Raji (cell line): ENCODE measurements around the gene TUBB.

Experiments
- POLR2A ChIP-seq: IDR thresholded peaks from 2 replicates; pipeline ENCODE4 v1.6.1; 2011; ENCODE audit warnings: low read depth, low read length, control low read depth; ENCODE audit not compliant: insufficient read depth

The TUBB gene

DNA sequence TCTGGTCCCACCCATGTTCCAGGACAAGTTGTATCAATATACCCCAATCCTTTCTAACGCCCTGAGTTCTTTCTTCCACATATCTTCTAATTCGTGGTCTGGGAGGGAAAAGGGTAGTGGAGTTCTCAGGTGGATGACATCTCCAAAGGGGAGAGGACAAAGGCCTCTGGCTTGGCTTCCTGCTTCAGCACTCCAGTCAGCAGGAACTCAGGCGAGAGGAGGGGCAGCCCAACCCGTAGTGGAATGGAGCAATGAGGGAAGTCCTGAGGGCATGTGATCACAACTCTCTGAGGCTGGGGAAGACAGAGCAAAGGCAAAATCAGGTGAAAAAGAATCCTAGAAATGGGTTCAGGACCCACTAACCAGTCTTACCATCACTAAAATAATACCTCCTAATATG lies 19.8 kb upstream of the TUBB start:
- no peak for TF ChIP-seq POLR2A

DNA sequence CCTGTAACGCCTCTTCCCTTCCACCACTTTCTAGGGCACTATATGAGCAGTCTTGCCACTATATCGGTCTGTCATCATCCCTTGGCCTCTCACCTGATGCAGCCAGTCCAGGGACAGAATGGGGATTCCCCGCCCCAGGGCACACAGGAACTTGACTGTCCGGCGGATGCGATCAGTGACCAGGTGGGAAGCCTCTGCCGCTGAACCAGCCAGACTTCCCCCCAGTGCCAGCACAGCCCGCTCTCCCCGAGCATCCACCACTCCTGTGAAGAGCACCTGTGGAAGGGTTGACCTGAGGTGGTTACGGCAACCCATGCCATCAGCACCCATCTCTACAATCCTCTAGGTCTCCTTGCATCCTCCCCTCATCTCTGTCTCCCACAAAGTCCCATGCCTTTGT lies 17.1 kb upstream of the TUBB start:
- TF ChIP-seq POLR2A: no peak

DNA sequence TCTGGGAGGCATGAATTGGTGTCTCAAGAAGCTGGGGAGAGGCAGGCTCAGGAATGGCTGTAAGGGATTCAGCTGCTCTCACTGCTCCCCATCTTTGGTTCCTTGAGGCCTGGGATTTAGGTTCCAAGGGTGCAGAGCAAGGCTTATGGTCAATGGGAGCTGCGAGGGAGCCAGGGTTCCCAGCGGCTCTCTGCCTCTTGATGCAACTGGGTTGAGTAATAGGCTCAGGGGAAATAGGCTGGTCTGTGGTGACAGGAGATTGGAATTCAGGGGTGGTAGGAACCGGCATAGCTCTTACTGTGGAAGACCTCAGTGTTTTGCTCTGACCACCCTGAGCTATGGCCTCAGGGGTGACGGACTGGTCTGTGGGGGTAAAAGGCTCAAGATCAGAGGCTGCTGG lies 16.3 kb upstream of the TUBB start:
- TF ChIP-seq POLR2A: no peak

DNA sequence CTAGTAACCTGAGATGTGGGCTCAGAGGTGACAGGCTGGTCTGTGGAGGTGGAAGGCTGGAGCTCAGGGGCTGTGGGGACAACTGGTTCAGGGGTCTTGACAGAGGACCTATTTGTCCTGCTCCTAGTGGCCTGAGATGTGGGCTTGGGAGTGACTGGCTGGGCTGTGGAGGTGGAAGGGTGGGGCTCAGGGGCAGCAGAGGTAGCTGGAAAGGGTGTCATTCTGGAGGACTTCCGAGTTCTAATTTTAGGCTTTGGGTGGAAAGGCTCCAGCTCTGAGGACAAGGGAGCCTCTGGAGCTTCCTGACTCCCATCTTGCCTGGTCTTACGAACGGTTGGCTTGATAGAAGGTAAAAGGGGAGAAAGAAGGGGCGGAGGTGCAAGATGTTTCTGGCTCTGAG lies 14.5 kb upstream of the TUBB start:
- no peak for TF ChIP-seq POLR2A

DNA sequence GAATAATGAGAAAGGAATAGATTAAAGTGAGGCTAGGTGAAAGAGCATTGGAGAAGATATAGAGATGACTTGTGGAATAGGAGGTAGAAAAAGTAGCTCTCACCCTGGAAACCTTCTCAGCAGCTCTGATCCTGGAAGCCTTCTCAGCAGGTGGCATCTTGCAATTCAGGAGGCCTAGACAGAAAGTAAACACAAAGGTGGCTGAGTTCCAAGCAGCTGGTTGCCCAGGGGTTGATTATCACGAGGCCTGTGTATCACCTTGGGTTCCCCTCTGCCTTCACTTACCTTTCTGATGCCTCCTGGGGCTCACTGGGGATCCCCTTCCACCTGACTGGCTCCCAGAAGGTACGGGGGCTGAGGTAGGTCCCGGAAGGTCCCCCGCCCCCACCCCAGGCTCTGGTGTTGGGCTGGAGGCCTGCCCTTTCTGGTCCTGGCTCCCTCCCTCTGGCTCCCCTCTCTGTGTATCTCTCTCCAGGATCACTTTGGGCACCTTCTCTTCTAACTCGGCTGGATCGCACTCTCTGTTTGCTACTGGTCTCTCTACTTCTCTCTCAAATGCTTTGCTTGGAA lies 12.8 kb upstream of the TUBB start:
- TF ChIP-seq POLR2A: no peak

DNA sequence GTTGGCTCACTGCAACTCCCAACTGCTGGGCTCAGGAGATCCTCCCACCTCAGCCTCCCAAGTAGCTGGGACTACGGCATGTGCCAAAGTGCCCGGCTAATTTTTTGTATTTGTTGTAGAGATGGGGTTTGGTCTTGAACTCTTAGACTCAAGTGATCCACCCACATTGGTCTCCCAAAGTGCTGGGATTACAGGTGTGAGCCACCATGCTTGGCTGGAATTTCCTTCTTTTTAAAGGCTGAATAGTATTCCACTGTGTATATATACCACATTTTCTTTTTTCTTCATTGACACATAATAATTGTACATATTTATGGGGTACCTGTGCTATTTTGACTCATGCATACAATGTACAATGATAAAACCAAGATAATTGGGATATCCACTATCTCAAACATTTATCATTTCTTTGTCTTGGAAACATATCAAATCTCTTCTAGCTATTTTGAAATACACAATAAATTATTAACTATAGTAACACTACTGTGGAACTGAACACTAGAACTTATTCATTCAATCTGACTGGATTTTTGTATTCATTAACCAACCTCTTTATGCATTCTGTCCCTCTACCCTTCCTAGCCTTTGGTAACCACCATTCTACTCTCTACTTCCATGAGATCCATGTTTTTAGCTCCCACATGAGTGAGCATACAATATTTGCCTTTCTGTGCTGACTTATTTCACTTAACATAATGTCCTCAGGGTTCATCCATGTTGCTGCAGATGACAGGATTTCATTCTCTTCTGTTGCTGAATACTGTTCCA lies 10.9 kb upstream of the TUBB start:
- no peak for TF ChIP-seq POLR2A

DNA sequence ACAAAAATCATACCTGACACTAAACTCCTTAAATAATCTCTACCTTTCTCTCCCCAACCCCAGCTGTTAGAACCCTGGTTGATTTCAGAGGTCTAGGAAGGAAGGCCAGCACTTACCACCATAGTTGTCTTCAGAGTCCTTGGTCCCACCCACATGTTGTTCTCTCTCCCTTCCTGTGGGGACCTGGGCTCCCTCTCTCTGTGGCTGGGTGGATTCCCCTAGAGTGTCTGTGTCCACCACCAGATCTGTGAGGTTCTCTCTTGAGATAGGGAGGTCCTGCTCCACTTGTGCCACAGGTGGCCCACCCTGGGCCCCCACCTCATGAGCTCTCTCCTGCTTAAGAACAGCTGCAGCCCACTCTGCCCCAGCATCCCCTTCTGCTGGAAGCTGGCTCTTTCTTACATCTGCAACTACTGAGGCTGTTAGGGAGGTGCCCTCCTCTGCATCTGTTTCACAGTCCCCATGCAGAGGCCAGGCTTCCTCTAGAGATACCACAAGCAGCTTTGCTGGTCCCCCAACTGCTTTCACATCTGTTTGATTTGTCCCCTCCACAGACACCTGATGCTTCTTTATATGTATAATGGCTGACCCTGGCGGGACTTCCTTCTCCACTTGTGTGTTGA lies 8.3 kb upstream of the TUBB start:
- TF ChIP-seq POLR2A: no peak

DNA sequence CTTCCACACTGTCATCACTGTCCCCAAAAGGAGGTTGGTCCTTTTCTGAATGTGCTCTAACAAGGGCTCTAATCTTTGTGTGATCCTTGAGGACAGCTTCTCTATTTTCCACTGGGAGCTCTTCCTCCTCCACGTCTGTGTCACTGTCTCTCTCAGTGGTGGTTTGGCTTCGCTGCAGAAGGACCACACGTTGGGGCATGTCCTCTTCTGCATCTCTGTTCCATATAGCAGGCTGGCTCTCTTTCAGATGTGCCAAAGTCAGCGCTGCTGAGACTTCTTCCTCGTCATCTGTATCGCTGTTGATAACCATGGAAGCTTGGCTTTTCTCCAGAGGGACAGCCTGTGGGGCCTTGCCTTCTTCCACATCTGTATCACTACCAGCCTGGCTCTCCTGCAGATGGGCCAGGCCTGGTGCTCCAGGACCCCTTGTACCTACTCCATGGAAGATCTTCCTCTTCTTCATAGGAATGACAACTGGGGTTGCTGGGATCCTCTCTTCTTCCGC lies 7.7 kb upstream of the TUBB start:
- TF ChIP-seq POLR2A: no peak

DNA sequence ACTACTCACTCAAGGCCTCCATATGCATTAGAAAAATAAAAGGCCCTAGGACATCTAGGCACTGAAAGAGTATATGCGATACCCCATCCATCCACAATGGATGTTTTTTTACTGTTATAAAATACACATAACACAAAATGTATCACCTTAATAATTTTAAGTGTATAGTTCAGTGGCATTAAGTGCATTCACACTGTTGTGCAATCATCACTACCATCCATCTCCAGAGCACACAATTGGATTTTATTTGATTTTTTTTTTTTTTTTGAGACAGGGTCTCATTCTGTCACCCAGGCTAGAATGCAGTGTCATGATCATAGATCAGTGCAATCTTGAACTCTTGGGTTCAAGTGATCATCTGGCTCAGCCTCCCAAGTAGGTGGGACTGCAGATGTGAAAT lies 5.9 kb upstream of the TUBB start:
- TF ChIP-seq POLR2A: no peak

DNA sequence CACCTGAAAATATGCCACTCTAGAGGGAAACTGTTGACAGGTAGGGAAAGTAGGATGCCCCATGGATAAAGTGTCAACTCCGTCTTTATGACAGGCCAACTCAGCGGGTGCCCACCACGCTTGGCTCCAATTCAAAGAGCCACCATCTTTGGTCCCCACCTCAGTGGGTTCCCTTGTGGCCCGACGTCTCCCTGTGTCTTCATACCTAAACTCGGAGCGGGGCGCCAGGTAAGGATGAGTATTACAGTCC lies 3.3 kb upstream of the TUBB start:
- TF ChIP-seq POLR2A: no peak

DNA sequence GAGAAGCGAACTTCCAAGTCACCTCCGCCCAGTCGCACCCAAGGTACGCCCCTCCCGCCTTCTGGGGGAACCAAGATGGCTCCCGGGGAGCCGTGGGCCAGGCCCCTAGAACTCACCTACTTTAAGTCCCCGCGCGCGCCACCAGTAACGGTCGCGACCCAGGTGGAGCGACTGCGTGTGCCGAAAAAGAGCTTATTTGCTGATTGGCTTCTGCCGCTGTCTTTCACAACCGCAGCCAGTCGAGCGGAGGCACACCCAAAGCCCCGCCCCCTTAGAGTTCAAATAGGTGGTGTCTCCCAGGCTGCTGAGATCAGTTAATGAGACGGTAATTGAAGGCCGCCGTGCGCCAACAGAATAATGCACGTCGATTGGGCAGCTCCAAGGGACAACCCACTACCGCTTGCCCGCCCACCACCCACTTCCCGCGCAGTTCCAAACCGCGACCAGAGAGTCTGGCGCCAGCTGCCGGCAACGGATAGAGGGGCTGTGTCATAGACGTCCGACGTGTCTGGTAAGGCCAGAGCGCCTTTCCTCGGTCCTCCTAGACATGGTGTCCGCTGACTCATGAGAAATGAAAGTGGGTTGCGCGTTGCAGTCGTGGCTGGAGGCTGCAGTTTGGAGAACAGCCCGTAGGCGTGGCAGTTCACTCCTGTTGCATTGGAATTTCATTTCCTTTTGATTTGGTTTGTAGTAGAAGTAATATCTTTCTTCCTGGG lies 2.9 kb upstream of the TUBB start, which contains the start of gene MDC1:
MDC1 (minus strand) TSS at position 153 of the 716 bp plus-strand sequence. CDS start 2,106 bp downstream, outside the sequence.
- peak; percentile 95 for TF ChIP-seq POLR2A

DNA sequence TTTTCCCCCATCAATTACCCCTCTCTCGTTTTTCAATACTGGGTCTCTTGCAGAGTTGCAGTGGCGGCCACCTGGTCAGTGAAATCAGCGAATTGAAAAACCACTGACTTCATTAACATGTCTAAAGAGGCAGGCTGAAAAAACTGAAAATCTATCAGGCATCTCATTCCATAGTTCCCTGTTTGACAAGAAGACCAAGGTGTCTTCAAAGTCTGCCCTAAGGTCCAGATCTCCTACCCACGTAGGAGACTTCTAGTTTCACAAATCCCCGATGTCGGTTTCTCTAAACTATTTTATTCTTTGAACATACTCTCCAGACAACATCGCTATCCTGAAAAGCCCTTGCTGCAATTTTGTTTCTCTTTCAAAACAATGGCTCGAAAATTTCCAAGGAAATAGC lies 796 bp upstream of the TUBB start:
- TF ChIP-seq POLR2A: 0 out of 2 replicates have a peak, but pooled peaks have one; percentile 0

DNA sequence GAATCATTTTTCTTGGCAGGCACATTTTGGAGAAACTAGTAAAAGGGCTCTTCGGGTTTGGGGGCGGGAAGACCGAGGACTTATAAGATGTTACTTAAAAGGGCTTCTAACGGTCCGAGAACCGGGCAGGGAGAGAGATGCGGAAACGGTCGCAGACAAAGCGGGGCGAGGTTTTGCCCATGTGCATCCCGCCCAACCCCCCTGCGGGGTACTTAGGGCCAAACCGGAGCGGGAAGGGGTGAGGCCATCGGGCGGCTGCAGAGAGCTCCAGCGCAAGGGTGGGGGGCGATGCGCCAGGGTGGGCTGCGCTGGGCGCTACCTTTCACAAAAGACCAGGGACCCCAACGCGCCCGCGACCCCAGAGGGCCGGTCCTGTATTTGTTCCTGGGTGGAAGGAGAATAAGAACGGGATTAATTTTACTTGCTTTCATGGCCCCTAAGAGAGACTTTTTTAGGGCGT lies 616 bp downstream of the TUBB start:
- TF ChIP-seq POLR2A: peak; percentile 43

DNA sequence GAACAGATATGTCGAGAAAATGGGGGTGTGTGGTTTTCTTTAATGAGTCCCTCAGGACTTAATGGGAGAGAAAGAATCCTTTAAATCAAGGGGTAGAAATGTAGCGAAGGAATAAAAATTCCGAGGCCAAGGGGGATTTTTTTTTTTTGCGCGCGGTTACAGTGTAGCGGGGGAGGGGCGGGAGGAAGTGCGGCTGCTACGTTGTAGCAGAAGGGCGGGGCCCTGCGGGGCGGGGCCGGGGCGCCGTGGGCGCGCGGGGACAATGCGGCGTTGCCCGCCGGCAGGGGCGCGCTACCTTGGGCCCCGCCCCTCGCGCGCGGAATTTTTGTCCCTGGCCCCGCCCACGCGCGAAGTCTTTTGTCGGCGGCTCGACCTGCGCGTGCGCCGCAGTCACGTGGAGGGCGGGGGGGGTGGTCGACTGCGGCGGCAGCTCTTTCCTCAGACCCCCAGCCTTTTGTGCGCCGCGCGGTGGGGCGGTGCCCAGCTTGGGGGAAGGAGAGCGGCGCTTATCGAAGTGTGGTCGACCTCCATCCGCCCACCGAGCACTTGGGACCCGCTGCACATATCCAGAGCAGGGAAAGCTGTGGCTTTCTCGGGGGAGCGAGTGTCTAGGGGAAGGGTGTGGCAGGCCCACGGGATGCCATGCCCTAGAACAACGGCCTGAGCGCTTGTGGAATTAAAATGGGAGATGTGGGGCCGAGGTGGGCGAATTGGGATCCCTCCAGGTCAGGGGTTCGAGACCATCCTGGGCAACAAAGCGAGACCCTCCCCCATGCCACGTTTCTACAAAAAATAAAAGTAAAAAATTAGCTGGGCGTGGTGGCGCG lies 1.3 kb downstream of the TUBB start:
- peak; percentile 37 for TF ChIP-seq POLR2A
